ENCODE data around the gene ZNF407. TPM values are rescaled to one million over a fixed set of nuclear protein-coding genes. Genes with fewer than 3 reads are reported as not detected.

The ZNF407 gene
- total and polyA plus RNA-seq, 4 donors, result 1.9 to 16.5 (median 6.6) TPM

GRCh38 chr18:74874351-74874750, 276.7 kb downstream of the ZNF407 start:
- no peaks in the 10 kb centered on the region for H3K27me3 ChIP-seq (ENCODE audit: control insufficient read depth in 4 of 4, insufficient read depth in 4 of 4, low read length in 3 of 4)
- H3K9ac ChIP-seq (ENCODE audit: low read depth in 1 of 2, low read length in 2 of 2), result no peak overlapping the region
- TF ChIP-seq NR2F2 (IDR thresholded peaks at IDR 0.05) (no peak), YY1 (IDR thresholded peaks at IDR 0.05) (no peak), JUND (IDR thresholded peaks at IDR 0.05) (no peak), FOXA2 (IDR thresholded peaks at IDR 0.05) (no peak), RAD21 (IDR thresholded peaks at IDR 0.05) (no peak), HNF4A (conservative IDR thresholded peaks at IDR 0.05) (no peak), FOXA1 (IDR thresholded peaks at IDR 0.05) (no peak), HNF4G (IDR thresholded peaks at IDR 0.05) (no peak), GABPA (IDR thresholded peaks at IDR 0.05 in 1 of 2, conservative IDR thresholded peaks at IDR 0.05 in 1 of 2) (no peak), REST (IDR thresholded peaks at IDR 0.05) (no peak), EGR1 (IDR thresholded peaks at IDR 0.05; ENCODE audit: low read depth in 2 of 2) (no peak), RXRA (IDR thresholded peaks at IDR 0.05) (no peak), SP1 (IDR thresholded peaks at IDR 0.05) (no peak), TAF1 (conservative IDR thresholded peaks at IDR 0.05) (no peak)
- TF ChIP-seq, protein P1, sequence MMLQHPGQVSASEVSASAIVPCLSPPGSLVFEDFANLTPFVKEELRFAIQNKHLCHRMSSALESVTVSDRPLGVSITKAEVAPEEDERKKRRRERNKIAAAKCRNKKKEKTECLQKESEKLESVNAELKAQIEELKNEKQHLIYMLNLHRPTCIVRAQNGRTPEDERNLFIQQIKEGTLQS (IDR thresholded peaks at IDR 0.05), result no peak
- TF ChIP-seq, protein P2, sequence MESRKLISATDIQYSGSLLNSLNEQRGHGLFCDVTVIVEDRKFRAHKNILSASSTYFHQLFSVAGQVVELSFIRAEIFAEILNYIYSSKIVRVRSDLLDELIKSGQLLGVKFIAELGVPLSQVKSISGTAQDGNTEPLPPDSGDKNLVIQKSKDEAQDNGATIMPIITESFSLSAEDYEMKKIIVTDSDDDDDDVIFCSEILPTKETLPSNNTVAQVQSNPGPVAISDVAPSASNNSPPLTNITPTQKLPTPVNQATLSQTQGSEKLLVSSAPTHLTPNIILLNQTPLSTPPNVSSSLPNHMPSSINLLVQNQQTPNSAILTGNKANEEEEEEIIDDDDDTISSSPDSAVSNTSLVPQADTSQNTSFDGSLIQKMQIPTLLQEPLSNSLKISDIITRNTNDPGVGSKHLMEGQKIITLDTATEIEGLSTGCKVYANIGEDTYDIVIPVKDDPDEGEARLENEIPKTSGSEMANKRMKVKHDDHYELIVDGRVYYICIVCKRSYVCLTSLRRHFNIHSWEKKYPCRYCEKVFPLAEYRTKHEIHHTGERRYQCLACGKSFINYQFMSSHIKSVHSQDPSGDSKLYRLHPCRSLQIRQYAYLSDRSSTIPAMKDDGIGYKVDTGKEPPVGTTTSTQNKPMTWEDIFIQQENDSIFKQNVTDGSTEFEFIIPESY (IDR thresholded peaks at IDR 0.05), result no peak
- TF ChIP-seq, protein P3, sequence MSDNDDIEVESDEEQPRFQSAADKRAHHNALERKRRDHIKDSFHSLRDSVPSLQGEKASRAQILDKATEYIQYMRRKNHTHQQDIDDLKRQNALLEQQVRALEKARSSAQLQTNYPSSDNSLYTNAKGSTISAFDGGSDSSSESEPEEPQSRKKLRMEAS (IDR thresholded peaks at IDR 0.05), result no peak
- H3K36me3 ChIP-seq (ENCODE audit: control insufficient read depth in 4 of 4, insufficient read depth in 3 of 4, low read depth in 1 of 4, low read length in 3 of 4), result peaks cover 0 to 3% (median 0%) of the 10 kb centered on the region in 4 donors
- no peaks in the 10 kb centered on the region for H3K9me3 ChIP-seq (ENCODE audit: control insufficient read depth in 4 of 4, low read length in 3 of 4)
- 94% methylated on average over 5 of the region's 5 CpGs for WGBS
- H3K4me3 ChIP-seq (ENCODE audit: low read depth in 1 of 3, low read length in 3 of 3), result no peak overlapping the region
- DNase-seq (ENCODE audit: low spot score), result no peak
- H3K27ac ChIP-seq (ENCODE audit: low read depth in 1 of 2, low read length in 2 of 2), result no peak overlapping the region
- no peaks in the 10 kb centered on the region for H3K4me1 ChIP-seq (ENCODE audit: control insufficient read depth in 4 of 4, insufficient read depth in 4 of 4, low read length in 3 of 4)

- 98% methylated on average over 18 of the region's 18 CpGs for WGBS
- no peak for DNase-seq (ENCODE audit: low spot score)
- no peaks in the 10 kb centered on the region for H3K27me3 ChIP-seq (ENCODE audit: control insufficient read depth in 4 of 4, insufficient read depth in 4 of 4, low read length in 3 of 4)
- no peak overlapping the region for H3K4me3 ChIP-seq (ENCODE audit: low read depth in 1 of 3, low read length in 3 of 3)
- H3K27ac ChIP-seq (ENCODE audit: low read depth in 1 of 2, low read length in 2 of 2), result no peak overlapping the region
- H3K9me3 ChIP-seq (ENCODE audit: control insufficient read depth in 4 of 4, low read length in 3 of 4), result no peaks in the 10 kb centered on the region
- H3K9ac ChIP-seq (ENCODE audit: low read depth in 1 of 2, low read length in 2 of 2), result no peak overlapping the region
- peaks cover 0 to 6% (median 2%) of the 10 kb centered on the region in 4 donors for H3K36me3 ChIP-seq (ENCODE audit: control insufficient read depth in 4 of 4, insufficient read depth in 3 of 4, low read depth in 1 of 4, low read length in 3 of 4)
- no peaks in the 10 kb centered on the region for H3K4me1 ChIP-seq (ENCODE audit: control insufficient read depth in 4 of 4, insufficient read depth in 4 of 4, low read length in 3 of 4)
- TF ChIP-seq GABPA (IDR thresholded peaks at IDR 0.05 in 1 of 2, conservative IDR thresholded peaks at IDR 0.05 in 1 of 2) (no peak), HNF4A (conservative IDR thresholded peaks at IDR 0.05) (no peak), NR2F2 (IDR thresholded peaks at IDR 0.05) (no peak), CTCF (IDR thresholded peaks at IDR 0.05; ENCODE audit: low read depth, low read length, missing input control) (no peak), REST (IDR thresholded peaks at IDR 0.05) (no peak)
- TF ChIP-seq, protein P2 (IDR thresholded peaks at IDR 0.05), result no peak
- TF ChIP-seq, protein P1 (IDR thresholded peaks at IDR 0.05), result no peak
Observed at GRCh38 chr18:74876630-74877243, 279.1 kb downstream of the ZNF407 start.
